K562 (cell line): ENCODE results near the gene CERS6. TPM values are rescaled to one million over a fixed set of nuclear protein-coding genes. Genes with fewer than 3 reads are reported as not detected.

ENCODE experiments used
- ATAC-seq: fragments of 200-7000 bp; cut with Tn5 transposase; 3 replicates; pipeline ENCODE4 v1.9.1; 2020; ENCODE audit warnings: moderate library complexity
- BruUV-seq: library from RNA; stranded (reverse); fragments of 400-500 nt; replicated peaks from 2 replicates; lab custom pipeline; 2021; lab: Mats Ljungman, UMichigan
- CTCF ChIA-PET: fragments of 300-600 bp; formaldehyde crosslinking; extraction: SDS; loops from one replicate; lab custom pipeline; 2021; ENCODE audit warnings: low intra/inter-chr PET ratio; lab: Yijun Ruan, JAX
- POLR2A ChIA-PET: fragments of 300-600, 350-650 bp; sonication (Branson Sonifier 250); formaldehyde crosslinking; extraction: SDS; loops from one replicate; lab custom pipeline; 2021; ENCODE audit warnings: antibody characterized with exemption, inconsistent platforms; lab: Yijun Ruan, JAX
- DNase-seq, 4 experiments: peaks; one replicate each; pipeline versions ENCODE4 v3.0.0 to v3.0.0-alpha.2; 2011 to 2018; ENCODE audit warnings: low spot score in 3 of 4, mixed read lengths in 3 of 4; ENCODE audit errors: extremely low read depth in 1 of 4
- FAIRE-seq: peaks from 2 replicates; lab custom pipeline; 2011; peaks lifted over from hg19 to GRCh38; lab: Jason Lieb, UNC
- H2AFZ ChIP-seq: 2 replicates; pipeline ENCODE4 v1.6.0; 2011; ENCODE audit warnings: low read depth, low read length, control low read depth, inconsistent platforms
- H3K27ac ChIP-seq: fragments of 200-600 bp; 3 replicates; pipeline ENCODE4 v1.8.0; 2011; ENCODE audit warnings: low read depth, mild to moderate bottlenecking, control low read depth, inconsistent platforms, low read length, moderate library complexity, mixed read lengths; ENCODE audit errors: extremely low read depth
- H3K27me3 ChIP-seq, 2 experiments: fragments of 300-600 bp in 1 of 2; 2 replicates in 1 of 2; 3 replicates in 1 of 2; pipeline versions ENCODE4 v1.6.0 to v1.8.0; 2011; ENCODE audit warnings: inconsistent platforms in 2 of 2, low read length in 2 of 2, mild to moderate bottlenecking in 1 of 2, mixed read lengths in 1 of 2, moderate library complexity in 1 of 2; ENCODE audit not compliant: control insufficient read depth in 2 of 2, insufficient read depth in 2 of 2
- H3K36me3 ChIP-seq: fragments of 300-600 bp; 3 replicates; pipeline ENCODE4 v1.8.0; 2011; ENCODE audit warnings: mild to moderate bottlenecking, low read length, inconsistent platforms; ENCODE audit not compliant: control insufficient read depth, insufficient read depth
- H3K4me1 ChIP-seq, 2 experiments: fragments of 200-600 bp in 1 of 2; replicated peaks in 1 of 2; 2 replicates in 1 of 2; 3 replicates in 1 of 2; pipeline versions ENCODE4 v1.5.1 to v1.8.0; 2011; ENCODE audit warnings: inconsistent platforms in 2 of 2, low read length in 2 of 2, mild to moderate bottlenecking in 1 of 2, mixed read lengths in 1 of 2, moderate library complexity in 1 of 2; ENCODE audit not compliant: control insufficient read depth in 2 of 2, insufficient read depth in 2 of 2
- H3K4me2 ChIP-seq: 2 replicates; pipeline ENCODE4 v1.6.1; 2011; ENCODE audit warnings: low read length, control low read depth, inconsistent platforms, mixed read lengths; ENCODE audit not compliant: insufficient read depth
- H3K4me3 ChIP-seq: fragments of 200-600 bp; sonication (generic), shearing (Covaris generic); 2 replicates; pipeline ENCODE4 v1.5.1; 2016; ENCODE audit warnings: control low read depth, inconsistent platforms
- H3K79me2 ChIP-seq: fragments of 200-600 bp; 3 replicates; pipeline ENCODE4 v1.8.0; 2011; ENCODE audit warnings: low read length, inconsistent platforms; ENCODE audit not compliant: control insufficient read depth, insufficient read depth
- H3K9ac ChIP-seq, 2 experiments: 2 replicates each; pipeline versions ENCODE4 v1.6.0 to v1.6.1; 2011; ENCODE audit warnings: low read depth in 2 of 2, low read length in 2 of 2, control low read depth in 1 of 2, inconsistent platforms in 1 of 2, mild to moderate bottlenecking in 1 of 2, mixed read lengths in 1 of 2; ENCODE audit not compliant: insufficient read depth in 1 of 2
- H3K9me1 ChIP-seq: one replicate; pipeline ENCODE4 v1.6.0; 2011; ENCODE audit warnings: inconsistent platforms, mild to moderate bottlenecking, low read length, moderate library complexity; ENCODE audit not compliant: control insufficient read depth, insufficient read depth
- H3K9me3 ChIP-seq: replicated peaks from 2 replicates; pipeline ENCODE4 v1.5.1; 2011; ENCODE audit warnings: low read depth, low read length, inconsistent platforms; ENCODE audit not compliant: control insufficient read depth, insufficient read depth
- H4K20me1 ChIP-seq: replicated peaks from 2 replicates; pipeline ENCODE4 v1.6.1; 2011; ENCODE audit warnings: low read length, inconsistent platforms, mixed read lengths; ENCODE audit not compliant: control insufficient read depth, insufficient read depth
- CEBPZ ChIP-seq: fragments of 150-350 bp; IDR thresholded peaks from 2 replicates; pipeline ENCODE4 v1.6.1; 2014; ENCODE audit warnings: low read depth, mild to moderate bottlenecking, low read length, borderline replicate concordance
- E2F5 ChIP-seq: sonication (generic); formaldehyde crosslinking; IDR thresholded peaks from 2 replicates; pipeline ENCODE4 v1.8.0; 2022; ENCODE audit warnings: mild to moderate bottlenecking, missing genetic modification reagents
- ILK ChIP-seq: fragments of 450-650 bp; IDR thresholded peaks from 2 replicates; pipeline ENCODE4 v1.6.1; 2016; ENCODE audit warnings: missing genetic modification characterization, low read depth, mild to moderate bottlenecking, missing compliant biosample characterization, moderate library complexity, borderline replicate concordance
- KHSRP ChIP-seq: fragments of 450-650 bp; IDR thresholded peaks from 2 replicates; pipeline ENCODE4 v1.6.1; 2017
- PHF21A ChIP-seq: fragments of 450-650 bp; IDR thresholded peaks from 2 replicates; pipeline ENCODE4 v1.6.1; 2017; ENCODE audit warnings: low read depth, borderline replicate concordance
- SETDB1 ChIP-seq: IDR thresholded peaks from one replicate; pipeline ENCODE4 v1.6.1; 2012; ENCODE audit warnings: low read length, control low read depth, inconsistent platforms
- SLC30A9 ChIP-seq: fragments of 250-450 bp; sonication (Bioruptor Pico); IDR thresholded peaks from 2 replicates; pipeline ENCODE4 v1.8.0; 2022; ENCODE audit warnings: mild to moderate bottlenecking, moderate library complexity
- ZNF395 ChIP-seq: fragments of 200-800 bp; sonication (Bioruptor generic); IDR thresholded peaks from 2 replicates; pipeline ENCODE4 v1.6.1; 2017; ENCODE audit warnings: missing genetic modification characterization, missing compliant biosample characterization
- WGBS: fragments of 100-300 bp; shearing (Covaris generic); methylation state at CpG from one replicate; pipeline ENCODE4 v1.1.6; 2016; ENCODE audit warnings: low coverage, mixed read lengths; ENCODE audit not compliant: insufficient coverage; ENCODE audit errors: missing lambda C conversion rate; 5-methylcytosine and 5-hydroxymethylcytosine counted together
- in situ Hi-C: fragments of 300-500 bp; cut with MboI; formaldehyde crosslinking; loops from 4 replicates; pipeline ENCODE4 v1.15.0; 2018; ENCODE audit warnings: inconsistent platforms, mixed read lengths
- intact Hi-C: fragments of 100-400 bp; cut with micrococcal nuclease; formaldehyde crosslinking; loops from 2 replicates; pipeline ENCODE4 v1.14.2; 2022
- polyA plus RNA-seq, 8 experiments: library from polyadenylated mRNA; depleted of rRNA in 4 of 8; stranded (reverse) in 5 of 8; unstranded in 3 of 8; fragments of >200 nt; fragmentation: Nextera tagmentation in 2 of 8; fragmentation: Illumina TruSeq in 1 of 8; extraction: Ambion mirVana in 2 of 8; extraction: Trizol in 1 of 8; gene quantifications; 2 replicates each; pipeline versions ENCODE4 v1.2.1 to v1.2.3, GENCODE V29; 2011 to 2014; ENCODE audit warnings: inconsistent platforms in 1 of 8, missing spikeins in 1 of 8
- total RNA-seq, 7 experiments: library from RNA; depleted of rRNA in 6 of 7; stranded (reverse); fragments of >200 nt in 6 of 7; fragmentation: Illumina TruSeq in 2 of 7; extraction: Trizol in 2 of 7; gene quantifications; 2 replicates each; pipeline versions ENCODE4 v1.2.1 to v1.2.3, GENCODE V29; 2011 to 2021; ENCODE audit warnings: low replicate concordance in 1 of 7

The CERS6 gene
- total and polyA plus RNA-seq, 9 of the 15 experiments (the other 6 are each of a cell fraction or from before 2014, with no cell fraction given) = 1.6 to 13.6 (median 11.4) TPM

- H3K9ac ChIP-seq = no peak overlapping the region
- FAIRE-seq (no peak), ATAC-seq (no peak), DNase-seq (no peak)
- no peaks in the 10 kb centered on the region for H3K9me3 ChIP-seq
- no peak overlapping the region for H3K27ac ChIP-seq
- peaks cover 3 to 11% of the 10 kb centered on the region in 2 experiments; a peak in 3 of 5 replicates for H3K4me1 ChIP-seq
- no peak overlapping the region for H3K4me3 ChIP-seq
- no peak overlapping the region for H3K4me2 ChIP-seq
- WGBS = 18% methylated on average over 3 of the region's 3 CpGs
- ChIA-PET CTCF (no interaction called here), POLR2A (interaction anchor here (1.6 to 2.3 kb wide), 2 partner anchors 10 to 15 kb away, joined by 4 to 5 read pairs; no protein-coding TSS in a partner anchor)
- H2AFZ ChIP-seq = no peak overlapping the region
- no peaks in the 10 kb centered on the region for H3K9me1 ChIP-seq
- H4K20me1 ChIP-seq = no peaks in the 10 kb centered on the region
- H3K27me3 ChIP-seq = no peaks in the 10 kb centered on the region
- in situ Hi-C loops = no loop called here
- no peaks in the 10 kb centered on the region for H3K36me3 ChIP-seq
- no peak for TF ChIP-seq CEBPZ
- TF ChIP-seq SETDB1 = no peak
- TF ChIP-seq SLC30A9 (CRISPR knock-in tag) = no peak
- no peak for TF ChIP-seq ILK (tag)
- no peak for TF ChIP-seq E2F5 (CRISPR knock-in tag)
- TF ChIP-seq ZNF395 (CRISPR knock-in tag) = no peak
- no peak for TF ChIP-seq KHSRP
- TF ChIP-seq PHF21A = no peak
- intact Hi-C loops = no loop called here
- no peaks in the 10 kb centered on the region for H3K79me2 ChIP-seq
- no TSS peak for BruUV-seq
Measured at GRCh38 chr2:168667156-168667555, 211.1 kb downstream of the CERS6 start.
